ENCODE measurements around the gene MRPL43. TPM values are rescaled to one million over a fixed set of nuclear protein-coding genes. Genes with fewer than 3 reads are reported as not detected.

MRPL43 gene
- total and polyA plus RNA-seq, 9 donors, result 56.6 to 126 (median 83.3) TPM

GRCh38 chr10:100988166-100988565, 869 bp upstream of the MRPL43 start:
- H3K27ac ChIP-seq, result no peak overlapping the region
- TF ChIP-seq CTCF (IDR thresholded peaks at IDR 0.05) (no peak), POLR2A (IDR thresholded peaks at IDR 0.05) (no peak), EP300 (IDR thresholded peaks at IDR 0.05) (no peak)
- H3K4me3 ChIP-seq, result peak overlapping the region; percentile 94
- peak in 1 of 5 donors; percentile 26 for DNase-seq
- WGBS, 3 donors, result 38 to 49% (median 47%) methylated on average over 10 of the region's 10 CpGs
- intact Hi-C loops (cut with DNase I), result no loop called here
- H3K4me1 ChIP-seq (ENCODE audit: insufficient read depth), result peaks cover 19% of the 10 kb centered on the region
- H3K36me3 ChIP-seq, result no peaks in the 10 kb centered on the region
- H3K9me3 ChIP-seq, result no peaks in the 10 kb centered on the region
- H3K27me3 ChIP-seq, result no peaks in the 10 kb centered on the region

GRCh38 chr10:100987685-100988049, 370 bp upstream of the MRPL43 start:
- WGBS, 3 donors, result 0 to 2% (median 1%) methylated on average over 15 of the region's 15 CpGs
- DNase-seq, result no peak
- Histone ChIP-seq H3K36me3 (no peaks in the 10 kb centered on the region), H3K9me3 (no peaks in the 10 kb centered on the region), H3K4me1 (ENCODE audit: insufficient read depth) (peaks cover 19% of the 10 kb centered on the region), H3K27ac (peak overlapping the region in 1 of 2 donors; percentile 58), H3K4me3 (peak overlapping the region; percentile 94), H3K27me3 (no peaks in the 10 kb centered on the region)
- intact Hi-C loops (cut with DNase I), result no loop called here
- TF ChIP-seq CTCF (IDR thresholded peaks at IDR 0.05) (no peak), EP300 (IDR thresholded peaks at IDR 0.05) (no peak), POLR2A (IDR thresholded peaks at IDR 0.05) (no peak)

GRCh38 chr10:100986623-100986951, 710 bp downstream of the MRPL43 start:
- peaks cover 19% of the 10 kb centered on the region for H3K4me1 ChIP-seq (ENCODE audit: insufficient read depth)
- TF ChIP-seq POLR2A (IDR thresholded peaks at IDR 0.05) (no peak), EP300 (IDR thresholded peaks at IDR 0.05) (no peak), CTCF (IDR thresholded peaks at IDR 0.05) (no peak)
- DNase-seq, result no peak
- no peaks in the 10 kb centered on the region for H3K36me3 ChIP-seq
- H3K27me3 ChIP-seq, result no peaks in the 10 kb centered on the region
- H3K27ac ChIP-seq, result peak overlapping the region in 1 of 2 donors; percentile 58
- H3K4me3 ChIP-seq, result peak overlapping the region; percentile 94
- H3K9me3 ChIP-seq, result no peaks in the 10 kb centered on the region
- WGBS, 3 donors, result 7 to 9% (median 8%) methylated on average over 17 of the region's 17 CpGs
- intact Hi-C loops (cut with DNase I), result no loop called here

GRCh38 chr10:100985336-100985735, 2.0 kb downstream of the MRPL43 start:
- Histone ChIP-seq H3K36me3 (no peaks in the 10 kb centered on the region), H3K27ac (no peak overlapping the region), H3K9me3 (no peaks in the 10 kb centered on the region), H3K27me3 (no peaks in the 10 kb centered on the region), H3K4me1 (ENCODE audit: insufficient read depth) (peaks cover 19% of the 10 kb centered on the region), H3K4me3 (no peak overlapping the region)
- peak in 1 of 5 donors; percentile 13 for DNase-seq
- TF ChIP-seq POLR2A (IDR thresholded peaks at IDR 0.05) (no peak), CTCF (IDR thresholded peaks at IDR 0.05) (no peak), EP300 (IDR thresholded peaks at IDR 0.05) (no peak)
- intact Hi-C loops (cut with DNase I), result no loop called here
- WGBS, 3 donors, result 47 to 52% (median 49%) methylated on average over 5 of the region's 5 CpGs

All from ovary (tissue), 9 donors.